Measurements from ENCODE around the gene NACC2. TPM values are rescaled to one million over a fixed set of nuclear protein-coding genes. Genes with fewer than 3 reads are reported as not detected.

NACC2 gene
- total and polyA plus RNA-seq, 2 donors (not counting 3 experiments of a cell fraction or from before 2014, with no cell fraction given), result 15.8 to 27.1 TPM

- H3K4me1 ChIP-seq (ENCODE audit: control insufficient read depth, extremely low read depth, insufficient read depth, low read length), result peaks cover 8% of the 10 kb centered on the region
- FAIRE-seq (no peak), DNase-seq (ENCODE audit: low read depth, low spot score) (no peak)
- CTCF ChIA-PET, result interaction anchor here (1.4 kb wide), 1 partner anchor 16 kb away, joined by 3 read pairs; no protein-coding TSS in a partner anchor
- POLR2A ChIA-PET, result no interaction called here
- H3K4me2 ChIP-seq (ENCODE audit: insufficient read depth, low read length), result no peak overlapping the region
- peaks cover 5 to 10% of the 10 kb centered on the region in 2 experiments for H3K36me3 ChIP-seq (ENCODE audit: control insufficient read depth in 2 of 2, extremely low read depth in 1 of 2, insufficient read depth in 2 of 2, low read length in 2 of 2)
- no peak overlapping the region for H3K9ac ChIP-seq (replicated peaks; ENCODE audit: extremely low read depth, insufficient read depth, low read length)
- H3K9me3 ChIP-seq (replicated peaks; ENCODE audit: control insufficient read depth, insufficient read depth, low read length), result no peaks in the 10 kb centered on the region
- dilution Hi-C loops (cut with MboI; ENCODE audit: extremely low pct_ligation_motif_present, low sequenced_read_pairs) (no loop called here), intact Hi-C loops (cut with micrococcal nuclease) (no loop called here)
- TF ChIP-seq MYC (IDR thresholded peaks at IDR 0.05; ENCODE audit: low read depth, low read length) (no peak), POLR2A (IDR thresholded peaks at IDR 0.05; ENCODE audit: low read depth, low read length) (no peak), POLR2AphosphoS5 (IDR thresholded peaks at IDR 0.05; ENCODE audit: insufficient read depth, low read depth, low read length) (no peak), JUN (IDR thresholded peaks at IDR 0.05; ENCODE audit: borderline replicate concordance, insufficient read depth, insufficient read length, low read depth) (no peak), FOS (IDR thresholded peaks at IDR 0.05; ENCODE audit: borderline replicate concordance, insufficient read depth, low read length) (no peak), GATA2 (IDR thresholded peaks at IDR 0.05; ENCODE audit: insufficient read depth, insufficient read length, low read depth, low read length) (no peak), MAX (IDR thresholded peaks at IDR 0.05; ENCODE audit: insufficient read depth, insufficient read length) (no peak), EZH2 (IDR thresholded peaks at IDR 0.05; ENCODE audit: borderline replicate concordance, low read depth, low read length, severe bottlenecking) (no peak), CTCF (IDR thresholded peaks at IDR 0.05; ENCODE audit: extremely low read depth in 1 of 2, insufficient read depth in 1 of 2, low read depth in 1 of 2, low read length in 2 of 2) (no peak)
- peaks cover 22% of the 10 kb centered on the region for H3K79me2 ChIP-seq (ENCODE audit: control insufficient read depth, insufficient read depth, low read length)
- no peaks in the 10 kb centered on the region for H3K9me1 ChIP-seq (replicated peaks; ENCODE audit: control insufficient read depth, extremely low read depth, insufficient read depth, low read length)
- no peak overlapping the region for H2AFZ ChIP-seq (ENCODE audit: low read depth, low read length)
- no peak overlapping the region for H3K27ac ChIP-seq (ENCODE audit: insufficient read depth, low read depth, low read length)
- no peak overlapping the region for H3K4me3 ChIP-seq (replicated peaks in 1 of 3; ENCODE audit: insufficient read depth in 1 of 3, low read depth in 1 of 3, low read length in 3 of 3)
- no peaks in the 10 kb centered on the region for H4K20me1 ChIP-seq (replicated peaks; ENCODE audit: control insufficient read depth, extremely low read depth, insufficient read depth, low read length)
- H3K27me3 ChIP-seq (ENCODE audit: control insufficient read depth in 2 of 2, insufficient read depth in 2 of 2, low read length in 2 of 2), result no peaks in the 10 kb centered on the region
- BruUV-seq (replicated peaks), result no TSS peak
Observed at GRCh38 chr9:135956802-135957174, 138.3 kb downstream of the NACC2 start.

Other genes with a start within 250 kb of the NACC2 start
- gene CAMSAP1, start 187.7 kb downstream of the NACC2 start, total RNA-seq, result 25.5 and 30.6 TPM in 2 replicates
- 8.1 and 8.2 TPM in 2 replicates for gene CAMSAP1, start 187.7 kb downstream of the NACC2 start, polyA plus RNA-seq
- 36.5 and 39.5 TPM in 2 replicates for gene UBAC1, start 133.9 kb downstream of the NACC2 start, total RNA-seq
- gene UBAC1, start 133.9 kb downstream of the NACC2 start, polyA plus RNA-seq, result 56.6 and 56.7 TPM in 2 replicates
- 47.4 and 49.9 TPM in 2 replicates for gene TMEM250, start 23.6 kb upstream of the NACC2 start, total RNA-seq
- 24.9 and 29.7 TPM in 2 replicates for gene TMEM250, start 23.6 kb upstream of the NACC2 start, polyA plus RNA-seq
- gene LHX3, start 109.8 kb upstream of the NACC2 start, total RNA-seq, result not detected in 2 replicates
- not detected in 2 replicates for gene LHX3, start 109.8 kb upstream of the NACC2 start, polyA plus RNA-seq
- gene QSOX2, start 150.5 kb upstream of the NACC2 start, total RNA-seq, result 20.9 and 23.4 TPM in 2 replicates
- 14.5 and 16.4 TPM in 2 replicates for gene QSOX2, start 150.5 kb upstream of the NACC2 start, polyA plus RNA-seq
- gene CCDC187, start 208.8 kb upstream of the NACC2 start, total RNA-seq, result not detected in 2 replicates
- not detected in 2 replicates for gene CCDC187, start 208.8 kb upstream of the NACC2 start, polyA plus RNA-seq
- gene GPSM1, start 232.2 kb upstream of the NACC2 start, total RNA-seq, result 42.8 and 47.1 TPM in 2 replicates
- 34.6 and 40.3 TPM in 2 replicates for gene GPSM1, start 232.2 kb upstream of the NACC2 start, polyA plus RNA-seq